Neural crest cell (in vitro differentiated cells): ENCODE measurements around the gene PCDHB13. TPM values are rescaled to one million over a fixed set of nuclear protein-coding genes. Genes with fewer than 3 reads are reported as not detected.

ENCODE experiments used
- DNase-seq: peaks from one replicate; pipeline ENCODE4 v3.0.0; 2021; ENCODE audit warnings: low read depth, mixed read lengths, low spot score
- H3K27ac Mint-ChIP-seq: one replicate; pipeline ENCODE4 v1.8.0; 2021; ENCODE audit warnings: mild to moderate bottlenecking, mixed read lengths; ENCODE audit not compliant: unreplicated experiment
- H3K27me3 Mint-ChIP-seq: 2 replicates; pipeline ENCODE4 v1.8.0; 2021; ENCODE audit warnings: low read depth, mild to moderate bottlenecking, mixed read lengths
- H3K36me3 Mint-ChIP-seq: 2 replicates; pipeline ENCODE4 v1.8.0; 2021; ENCODE audit warnings: low read depth, mild to moderate bottlenecking, mixed read lengths
- H3K4me1 Mint-ChIP-seq: 2 replicates; pipeline ENCODE4 v1.8.0; 2021; ENCODE audit warnings: mixed read lengths
- H3K4me3 Mint-ChIP-seq: one replicate; pipeline ENCODE4 v1.8.0; 2021; ENCODE audit warnings: mild to moderate bottlenecking, mixed read lengths
- H3K9me3 Mint-ChIP-seq: 2 replicates; pipeline ENCODE4 v1.8.0; 2021; ENCODE audit warnings: mixed read lengths
- CTCF ChIP-seq: fragments of 200-600 bp; sonication (generic); conservative IDR thresholded peaks from 2 replicates; pipeline ENCODE4 v1.5.0; 2021; ENCODE audit warnings: antibody characterized with exemption, mild to moderate bottlenecking
- total RNA-seq: library from RNA; stranded (reverse); gene quantifications from 2 replicates; pipeline ENCODE4 v1.2.1, GENCODE V29; 2021

The PCDHB13 gene
- total RNA-seq, 1 donor from 2014 or later: 3.6 TPM

DNA sequence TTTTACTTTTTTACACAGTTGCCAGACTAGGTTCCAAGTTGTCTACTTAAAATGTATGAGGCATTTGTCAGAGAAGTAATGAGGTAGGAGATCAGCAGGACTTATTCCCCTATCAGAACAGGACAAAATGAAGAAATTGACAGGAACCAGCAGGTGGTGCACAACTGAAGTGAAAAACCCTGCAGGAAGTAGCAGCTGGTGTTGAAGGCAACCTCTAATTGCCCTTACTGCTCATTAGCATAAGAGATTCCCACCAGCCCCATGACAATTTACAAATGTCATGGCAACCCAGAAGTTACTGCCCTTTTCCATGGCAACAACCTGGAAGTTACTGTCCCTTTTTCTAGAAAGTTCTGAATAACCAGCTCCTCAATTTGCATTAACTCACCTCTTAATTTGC is 36.9 kb downstream of the PCDHB13 start:
- DNase-seq: no peak
- no peak overlapping the region for H3K27ac Mint-ChIP-seq
- peaks cover 22% of the 10 kb centered on the region for H3K9me3 Mint-ChIP-seq
- H3K27me3 Mint-ChIP-seq: no peaks in the 10 kb centered on the region
- no peak overlapping the region for H3K4me3 Mint-ChIP-seq
- no peak for TF ChIP-seq CTCF
- no peaks in the 10 kb centered on the region for H3K4me1 Mint-ChIP-seq
- peaks cover 61% of the 10 kb centered on the region for H3K36me3 Mint-ChIP-seq

DNA sequence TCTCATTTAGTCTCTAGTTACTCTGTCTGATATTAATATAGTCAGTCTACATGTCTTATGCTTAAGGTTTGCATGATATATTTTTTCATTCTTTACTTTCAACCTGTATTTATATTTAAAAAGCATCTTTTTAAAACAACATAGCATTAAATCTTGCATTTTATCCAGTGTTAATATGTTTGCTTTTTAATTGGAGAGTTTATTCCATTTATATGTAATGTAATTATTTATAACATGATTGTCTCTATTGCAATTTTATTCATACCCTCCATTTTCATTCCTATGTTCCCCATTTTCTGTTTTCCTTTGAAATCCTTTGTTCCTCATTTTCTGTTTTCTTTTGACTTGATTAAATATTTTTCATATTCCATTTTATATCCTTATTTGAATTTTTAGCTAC is 44.7 kb downstream of the PCDHB13 start:
- no peak for DNase-seq
- H3K36me3 Mint-ChIP-seq: peaks cover 67% of the 10 kb centered on the region
- no peak for TF ChIP-seq CTCF
- H3K4me1 Mint-ChIP-seq: no peaks in the 10 kb centered on the region
- no peak overlapping the region for H3K4me3 Mint-ChIP-seq
- no peak overlapping the region for H3K27ac Mint-ChIP-seq
- no peaks in the 10 kb centered on the region for H3K27me3 Mint-ChIP-seq
- H3K9me3 Mint-ChIP-seq: peaks cover 24% of the 10 kb centered on the region

GRCh38 chr5:141258948-141259347 is 45.2 kb downstream of the PCDHB13 start:
- Mint-ChIP-seq H3K4me3 (no peak overlapping the region), H3K36me3 (peaks cover 65% of the 10 kb centered on the region), H3K27me3 (no peaks in the 10 kb centered on the region), H3K27ac (no peak overlapping the region), H3K4me1 (no peaks in the 10 kb centered on the region), H3K9me3 (peaks cover 25% of the 10 kb centered on the region)
- no peak for DNase-seq
- no peak for TF ChIP-seq CTCF

- Mint-ChIP-seq H3K4me3 (no peak overlapping the region), H3K36me3 (peaks cover 63% of the 10 kb centered on the region), H3K27ac (no peak overlapping the region), H3K9me3 (peaks cover 23% of the 10 kb centered on the region), H3K4me1 (no peaks in the 10 kb centered on the region), H3K27me3 (no peaks in the 10 kb centered on the region)
- DNase-seq: no peak
- no peak for TF ChIP-seq CTCF
These were observed 46.9 kb downstream of the PCDHB13 start for GRCh38 chr5:141260458-141261237.

GRCh38 chr5:141261238-141261546 is 47.5 kb downstream of the PCDHB13 start:
- Mint-ChIP-seq H3K27me3 (no peaks in the 10 kb centered on the region), H3K4me1 (no peaks in the 10 kb centered on the region), H3K9me3 (peaks cover 26% of the 10 kb centered on the region), H3K36me3 (peaks cover 63% of the 10 kb centered on the region), H3K4me3 (no peak overlapping the region), H3K27ac (no peak overlapping the region)
- no peak for DNase-seq
- no peak for TF ChIP-seq CTCF

Other genes with a start within 250 kb of the PCDHB13 start
- 1.8 and 1.9 TPM in 2 replicates for gene PCDHAC2, start 247.4 kb upstream of the PCDHB13 start, total RNA-seq
- 0.14 and 0.23 TPM in 2 replicates for gene PCDHB1, start 162.5 kb upstream of the PCDHB13 start, total RNA-seq
- 52.6 and 57.8 TPM in 2 replicates for gene PCDHB2, start 119.3 kb upstream of the PCDHB13 start, total RNA-seq
- 5.4 and 5.7 TPM in 2 replicates for gene PCDHB3, start 113.4 kb upstream of the PCDHB13 start, total RNA-seq
- 2.6 and 2.7 TPM in 2 replicates for gene PCDHB4, start 92.1 kb upstream of the PCDHB13 start, total RNA-seq
- 3.0 and 3.3 TPM in 2 replicates for gene PCDHB5, start 78.7 kb upstream of the PCDHB13 start, total RNA-seq
- gene PCDHB6, start 63.9 kb upstream of the PCDHB13 start, total RNA-seq: 0.64 and 0.70 TPM in 2 replicates
- gene PCDHB7, start 41.3 kb upstream of the PCDHB13 start, total RNA-seq: 0.39 and 0.58 TPM in 2 replicates
- 1.3 and 1.8 TPM in 2 replicates for gene PCDHB8, start 36.1 kb upstream of the PCDHB13 start, total RNA-seq
- 11.4 and 12.6 TPM in 2 replicates for gene PCDHB16, start 31.5 kb upstream of the PCDHB13 start, total RNA-seq
- 5.5 and 7.0 TPM in 2 replicates for gene PCDHB9, start 26.8 kb upstream of the PCDHB13 start, total RNA-seq
- 5.2 and 5.5 TPM in 2 replicates for gene PCDHB10, start 21.6 kb upstream of the PCDHB13 start, total RNA-seq
- 2.7 and 3.6 TPM in 2 replicates for gene PCDHB11, start 14.3 kb upstream of the PCDHB13 start, total RNA-seq
- gene PCDHB12, start 5.2 kb upstream of the PCDHB13 start, total RNA-seq: 3.1 TPM in 2 replicates
- 5.5 TPM in 2 replicates for gene PCDHB14, start 9.4 kb downstream of the PCDHB13 start, total RNA-seq
- gene PCDHB15, start 31.5 kb downstream of the PCDHB13 start, total RNA-seq: 5.5 and 5.6 TPM in 2 replicates
- gene SLC25A2, start 90.1 kb downstream of the PCDHB13 start, total RNA-seq: 0.72 and 1.1 TPM in 2 replicates
- 100.0 and 100 TPM in 2 replicates for gene TAF7, start 106.9 kb downstream of the PCDHB13 start, total RNA-seq
- gene PCDHGA1, start 116.6 kb downstream of the PCDHB13 start, total RNA-seq: 0.54 and 0.93 TPM in 2 replicates
- 0.32 and 0.54 TPM in 2 replicates for gene PCDHGA2, start 124.8 kb downstream of the PCDHB13 start, total RNA-seq
- gene PCDHGA3, start 129.9 kb downstream of the PCDHB13 start, total RNA-seq: 0.16 and 0.33 TPM in 2 replicates
- 2.8 and 3.0 TPM in 2 replicates for gene PCDHGB1, start 136.2 kb downstream of the PCDHB13 start, total RNA-seq
- 0.56 and 0.93 TPM in 2 replicates for gene PCDHGA4, start 141.1 kb downstream of the PCDHB13 start, total RNA-seq
- 1.3 and 1.5 TPM in 2 replicates for gene PCDHGB2, start 146.1 kb downstream of the PCDHB13 start, total RNA-seq
- 0.32 and 0.51 TPM in 2 replicates for gene PCDHGA5, start 150.2 kb downstream of the PCDHB13 start, total RNA-seq
- gene PCDHGB3, start 156.3 kb downstream of the PCDHB13 start, total RNA-seq: 0.51 and 0.71 TPM in 2 replicates
- gene PCDHGA6, start 160.0 kb downstream of the PCDHB13 start, total RNA-seq: 0.49 and 0.52 TPM in 2 replicates
- 0.32 and 0.37 TPM in 2 replicates for gene PCDHGA7, start 168.8 kb downstream of the PCDHB13 start, total RNA-seq
- gene PCDHGB4, start 173.8 kb downstream of the PCDHB13 start, total RNA-seq: 4.2 and 5.3 TPM in 2 replicates
- 0.33 and 0.43 TPM in 2 replicates for gene PCDHGA8, start 178.7 kb downstream of the PCDHB13 start, total RNA-seq
- 0.91 and 1.5 TPM in 2 replicates for gene PCDHGB5, start 184.0 kb downstream of the PCDHB13 start, total RNA-seq
- 0.72 and 0.86 TPM in 2 replicates for gene PCDHGA9, start 188.9 kb downstream of the PCDHB13 start, total RNA-seq
- gene PCDHGB6, start 194.1 kb downstream of the PCDHB13 start, total RNA-seq: 53.6 and 53.7 TPM in 2 replicates
- gene PCDHGA10, start 199.1 kb downstream of the PCDHB13 start, total RNA-seq: 18.4 and 18.5 TPM in 2 replicates
- 6.5 and 7.0 TPM in 2 replicates for gene PCDHGB7, start 203.8 kb downstream of the PCDHB13 start, total RNA-seq
- 1.8 and 2.4 TPM in 2 replicates for gene PCDHGA11, start 207.1 kb downstream of the PCDHB13 start, total RNA-seq
- 1.5 and 1.8 TPM in 2 replicates for gene PCDHGA12, start 216.6 kb downstream of the PCDHB13 start, total RNA-seq